Frontal cortex (tissue), 4 donors: Measurements from ENCODE around the gene ARID1B. TPM values are rescaled to one million over a fixed set of nuclear protein-coding genes. Genes with fewer than 3 reads are reported as not detected.
A peak's percentile ranks its signal among the peaks of the same experiment; 100 is the strongest.
"Not testable (repeated sequence)": the region's sequence is repeated elsewhere in the genome, so short reads cannot be mapped to it uniquely, and the experiment has no call there.

Experiments
- DNase-seq, 2 donors: peaks; one replicate each; pipeline ENCODE4 v3.0.0; 2012; ENCODE audit warnings: low spot score in 2 of 2
- FAIRE-seq: peaks from 2 replicates; lab custom pipeline; 2012; peaks lifted over from hg19 to GRCh38; lab: Jason Lieb, UNC
- total RNA-seq: library from RNA; depleted of rRNA; stranded (reverse); fragments of >200 nt; gene quantifications from one replicate; pipeline ENCODE4 v1.2.3, GENCODE V29; 2014
- donor health status: control.
- donor health status: control.
- donor health status: control.

ARID1B gene
- total RNA-seq, 1 donor from 2014 or later = 59.9 TPM

- peak; percentile 92 for DNase-seq
- FAIRE-seq = no peak
These were observed 245.0 kb downstream of the ARID1B start for GRCh38 chr6:157021993-157022740.

- FAIRE-seq (no peak), DNase-seq (no peak)
These were observed 246.8 kb downstream of the ARID1B start for GRCh38 chr6:157023958-157024357.

DNA sequence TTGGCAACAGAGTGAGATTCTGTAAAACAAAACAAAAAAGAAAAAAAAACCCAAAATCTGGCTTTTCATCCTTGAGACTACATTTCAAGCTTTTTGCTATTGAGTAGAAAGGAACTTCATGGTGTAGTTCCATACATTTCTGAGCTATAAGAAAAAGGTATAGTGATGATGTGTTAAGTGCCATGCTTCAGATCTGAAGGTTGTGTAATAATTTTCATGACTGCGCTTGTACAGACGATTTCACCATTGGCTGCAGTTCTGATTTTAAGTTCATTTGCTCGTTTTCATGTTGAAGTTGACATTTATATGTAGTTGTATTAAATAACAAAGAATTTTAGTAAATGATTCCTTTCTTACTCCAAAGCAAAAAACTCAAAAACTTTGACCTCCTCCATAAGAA is 247.6 kb downstream of the ARID1B start:
- FAIRE-seq = no peak

DNA sequence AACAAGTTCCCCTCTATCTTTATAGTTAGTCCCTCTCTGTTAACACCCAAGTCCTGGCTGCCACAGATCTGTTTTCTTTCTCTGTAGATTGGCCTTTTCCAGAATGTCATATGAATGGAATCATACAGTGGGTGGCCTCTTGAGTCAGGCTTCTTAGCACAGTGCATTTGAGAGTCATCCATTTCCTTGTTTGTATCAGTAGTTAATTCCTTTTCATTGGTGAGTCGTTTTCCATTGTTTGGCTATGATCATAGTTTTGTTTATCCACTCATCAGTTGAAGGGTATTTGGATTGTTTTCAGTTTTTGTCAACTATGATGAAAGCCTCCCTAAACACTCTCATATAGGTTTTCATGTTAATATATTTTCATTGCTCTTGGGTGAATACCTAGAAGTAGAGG is 248.3 kb downstream of the ARID1B start:
- DNase-seq = no peak
- no peak for FAIRE-seq

More for the DNA sequence above, 247.6 kb downstream of the ARID1B start:
- no peak for DNase-seq

GRCh38 chr6:157029980-157030690 is 253.0 kb downstream of the ARID1B start:
- FAIRE-seq (no peak), DNase-seq (no peak)

DNA sequence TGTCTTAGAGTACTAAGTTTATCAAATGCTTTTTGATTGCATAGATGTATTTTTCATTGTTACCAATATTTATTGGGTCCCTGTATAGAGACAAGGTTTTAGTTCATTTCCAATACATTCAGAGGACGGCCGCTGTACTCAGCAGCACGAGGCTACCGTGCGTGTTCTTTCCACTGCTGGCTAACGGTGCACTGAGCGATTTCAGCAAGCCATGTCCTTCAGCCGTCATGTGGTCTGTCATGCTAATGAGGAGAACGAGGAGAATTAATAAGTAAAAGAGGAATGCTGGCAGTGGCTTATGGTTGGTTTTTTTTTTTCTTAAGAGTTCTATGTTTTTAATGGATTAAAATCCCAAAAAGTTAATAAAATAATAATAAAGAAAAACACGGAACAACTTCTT is 253.6 kb downstream of the ARID1B start:
- DNase-seq = no peak
- no peak for FAIRE-seq

GRCh38 chr6:157032923-157033322 is 255.7 kb downstream of the ARID1B start:
- FAIRE-seq (no peak), DNase-seq (no peak)

DNA sequence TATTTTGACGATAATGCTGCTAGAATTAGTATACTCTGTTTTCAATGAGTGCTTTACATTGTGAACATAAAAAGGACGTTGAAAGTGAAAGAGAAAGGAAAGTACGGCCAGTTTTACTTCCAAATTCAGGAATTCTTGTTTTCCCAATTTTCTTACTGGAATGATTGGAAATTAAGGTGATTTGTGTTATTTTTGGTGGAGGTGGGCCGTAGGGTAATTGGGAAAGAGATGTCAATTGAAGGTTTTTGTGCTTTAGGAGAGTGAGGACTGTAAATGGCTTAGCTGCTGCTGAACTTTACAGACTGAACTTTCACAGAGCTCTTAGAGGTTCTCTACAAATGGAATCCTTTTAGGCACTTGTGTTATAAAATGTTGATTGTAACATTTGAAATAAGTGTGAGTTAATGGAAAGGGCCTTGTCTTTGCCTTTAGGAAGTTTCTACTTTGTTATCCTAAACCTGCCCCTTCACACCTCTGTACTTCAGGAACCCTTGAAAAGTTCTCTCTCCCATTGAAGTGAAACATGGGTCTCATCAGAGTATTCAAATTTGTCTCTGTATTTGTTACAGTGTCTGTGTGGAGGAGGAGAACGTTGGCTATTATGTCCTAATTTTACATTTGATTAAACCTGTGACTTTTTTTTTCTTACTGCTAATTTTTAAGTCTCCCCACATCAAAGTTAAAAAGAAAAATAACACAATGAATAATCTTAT is 256.4 kb downstream of the ARID1B start:
- DNase-seq (no peak), FAIRE-seq (peak; percentile 23)

DNA sequence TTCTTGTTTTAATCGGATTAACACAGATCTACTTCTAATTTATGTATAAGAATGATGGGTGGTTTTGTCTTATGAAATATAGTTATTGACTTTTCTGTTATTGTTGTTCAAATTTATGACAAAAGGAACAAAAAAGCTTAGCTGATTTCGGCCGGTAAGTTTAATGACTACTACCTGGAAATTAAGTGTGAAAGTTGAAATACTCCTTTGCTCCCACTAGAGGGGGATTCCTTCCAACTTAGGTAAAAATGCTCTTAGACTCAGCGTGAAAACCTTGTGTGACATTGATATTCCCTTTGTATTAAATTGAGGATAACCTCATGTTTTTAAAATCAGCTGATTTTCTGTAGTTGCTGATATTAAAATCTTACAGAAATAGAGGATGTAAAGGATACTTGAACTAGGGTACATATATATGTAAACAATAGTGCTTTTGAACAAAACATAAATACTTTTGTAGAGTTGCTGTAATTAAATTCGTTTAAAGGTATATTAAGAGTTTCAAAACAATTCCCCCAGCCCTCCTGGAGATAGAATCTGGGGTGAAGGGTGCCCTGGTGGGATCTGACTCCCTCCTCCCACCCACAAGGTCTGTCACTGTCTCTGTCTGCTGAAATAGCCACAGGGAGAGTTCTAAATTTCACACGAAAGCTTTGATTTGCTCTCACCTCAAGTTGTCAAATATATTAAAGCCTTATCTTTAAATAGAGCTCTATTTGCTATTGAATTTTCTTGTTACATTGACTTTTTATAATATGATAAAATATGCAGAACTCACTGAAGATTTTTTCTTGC is 257.5 kb downstream of the ARID1B start:
- FAIRE-seq = no peak
- peak in 1 of 2 donors; percentile 17 for DNase-seq

- no peak for DNase-seq
- no peak for FAIRE-seq
These were observed 258.4 kb downstream of the ARID1B start for GRCh38 chr6:157035546-157035945.

GRCh38 chr6:157036245-157036711 is 259.1 kb downstream of the ARID1B start:
- DNase-seq = peak in 1 of 2 donors; percentile 20
- no peak for FAIRE-seq

DNA sequence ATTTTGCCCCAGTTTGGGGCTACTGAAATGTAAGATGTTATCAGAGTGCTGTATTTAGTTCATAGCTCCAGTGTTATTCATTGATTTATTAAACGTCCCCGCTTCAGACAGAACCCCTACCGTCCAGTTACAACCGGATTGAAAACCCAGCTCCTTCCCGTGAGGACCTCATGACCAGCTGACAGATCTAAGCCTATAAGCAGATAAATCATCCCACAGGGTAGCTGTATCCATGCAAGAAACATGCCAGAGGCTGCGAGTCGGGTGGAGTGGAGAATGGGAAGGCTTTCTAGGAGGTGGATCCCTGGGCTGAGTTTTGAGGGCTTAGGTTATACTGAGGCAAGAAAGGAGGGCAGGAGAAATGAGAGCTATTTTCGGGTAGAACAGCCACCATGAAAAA is 260.0 kb downstream of the ARID1B start:
- no peak for FAIRE-seq
- DNase-seq = no peak

- no peak for FAIRE-seq
These were observed 261.4 kb downstream of the ARID1B start for GRCh38 chr6:157038610-157039009.

DNA sequence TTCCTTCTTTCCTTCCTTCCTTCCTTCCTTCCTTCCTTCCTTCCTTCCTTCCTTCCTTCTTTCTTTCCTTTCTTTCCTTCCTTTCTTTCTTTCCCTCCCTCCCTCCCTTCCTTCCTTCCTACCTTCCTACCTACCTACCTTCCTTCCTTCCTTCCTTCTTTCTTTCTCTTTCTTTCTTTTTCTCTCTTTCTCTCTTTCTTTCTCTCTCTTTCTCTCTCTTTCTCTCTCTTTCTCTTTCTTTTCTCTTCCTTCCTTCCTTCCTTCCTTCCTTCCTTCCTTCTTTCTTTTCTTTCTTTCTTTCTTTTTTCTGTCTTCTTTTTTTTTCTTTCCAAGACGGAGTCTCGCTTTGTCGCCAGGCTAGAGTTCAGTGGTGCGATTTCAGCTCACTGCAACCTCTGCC is 262.5 kb downstream of the ARID1B start:
- not testable (repeated sequence) for DNase-seq, FAIRE-seq

More at GRCh38 chr6:157038610-157039009, 261.4 kb downstream of the ARID1B start:
- DNase-seq = no peak

GRCh38 chr6:157040191-157040590 is 263.0 kb downstream of the ARID1B start:
- FAIRE-seq (no peak), DNase-seq (no peak)

- peak in 1 of 2 donors; percentile 20 for DNase-seq
These were observed 268.8 kb downstream of the ARID1B start for GRCh38 chr6:157045831-157046454.

GRCh38 chr6:157046776-157047175 is 269.6 kb downstream of the ARID1B start:
- no peak for DNase-seq
- no peak for FAIRE-seq

More at GRCh38 chr6:157045831-157046454, 268.8 kb downstream of the ARID1B start:
- FAIRE-seq = peak; percentile 69

DNA sequence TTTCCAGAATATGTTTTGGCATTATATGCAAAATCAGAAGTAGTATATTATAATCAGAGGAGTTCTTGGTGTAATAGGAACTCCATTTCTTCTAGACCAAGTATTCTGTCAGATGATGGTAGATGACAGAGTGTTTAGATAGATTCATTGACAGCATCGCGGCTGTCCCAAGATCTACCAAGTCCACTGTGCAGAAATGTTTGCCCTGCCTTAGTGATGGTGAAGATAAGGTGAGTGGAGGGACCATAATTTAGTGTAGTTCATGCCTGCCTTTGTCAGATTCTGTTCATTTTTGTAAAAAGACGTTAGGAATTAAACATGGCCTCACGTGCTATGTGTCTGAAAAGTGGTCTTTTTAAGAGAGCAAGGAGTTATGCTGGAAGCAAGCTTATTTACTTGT is 270.1 kb downstream of the ARID1B start:
- FAIRE-seq (no peak), DNase-seq (no peak)

DNA sequence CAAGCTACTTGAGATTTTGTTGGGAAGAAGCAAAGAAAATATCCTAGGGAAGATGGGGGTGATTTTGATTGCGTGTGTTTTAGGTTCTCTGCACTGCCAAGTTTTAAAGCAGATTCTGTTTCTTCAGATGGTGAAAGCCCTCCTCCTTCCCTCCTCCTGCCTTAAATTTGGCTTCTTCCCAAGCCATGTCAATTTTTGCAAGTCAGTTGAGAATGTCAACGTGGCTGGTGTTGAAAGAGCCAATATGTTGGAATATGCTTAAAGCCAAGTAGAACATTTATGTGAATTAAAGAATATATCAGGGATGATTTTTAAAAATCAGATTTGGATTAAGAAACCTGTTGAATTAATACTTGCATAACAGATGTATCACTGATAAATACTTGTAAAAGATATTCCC is 270.8 kb downstream of the ARID1B start:
- DNase-seq = no peak
- FAIRE-seq = no peak
